ENCODE measurements around the gene LIMK2. TPM values are rescaled to one million over a fixed set of nuclear protein-coding genes. Genes with fewer than 3 reads are reported as not detected.

Gene LIMK2
- total RNA-seq, 1 experiment from 2014 or later, result 13.2 TPM

- 0 out of 2 replicates have a peak, but pooled peaks cover 3% of the 10 kb centered on the region for H3K4me1 ChIP-seq (ENCODE audit: insufficient read depth, low read length)
- ATAC-seq, result no peak
- H3K79me2 ChIP-seq (ENCODE audit: low read length), result no peaks in the 10 kb centered on the region
Observed at GRCh38 chr22:31281733-31282132, 69.6 kb downstream of the LIMK2 start.

GRCh38 chr22:31282748-31283468, 70.8 kb downstream of the LIMK2 start:
- Histone ChIP-seq H3K4me3 (ENCODE audit: low read length) (no peak overlapping the region), H3K27ac (ENCODE audit: low read length) (no peak overlapping the region), H3K4me2 (ENCODE audit: low read length) (no peak overlapping the region), H3K9me3 (ENCODE audit: low read length) (no peaks in the 10 kb centered on the region), H3K9ac (ENCODE audit: low read length) (no peak overlapping the region), H3F3A (ENCODE audit: low read length, unreplicated experiment) (no peaks in the 10 kb centered on the region), H3K27me3 (ENCODE audit: low read length) (no peaks in the 10 kb centered on the region), H4K20me1 (ENCODE audit: low read length) (no peaks in the 10 kb centered on the region), H2AFZ (ENCODE audit: low read length) (no peak overlapping the region), H3K36me3 (ENCODE audit: low read depth, low read length) (no peaks in the 10 kb centered on the region), H3K79me2 (ENCODE audit: low read length) (no peaks in the 10 kb centered on the region), H3K9me2 (replicated peaks; ENCODE audit: low read length) (no peaks in the 10 kb centered on the region), H3K4me1 (ENCODE audit: insufficient read depth, low read length) (0 out of 2 replicates have a peak, but pooled peaks cover 3% of the 10 kb centered on the region)
- DNase-seq, result no peak
- BruUV-seq (replicated peaks), result no TSS peak
- intact Hi-C loops (cut with micrococcal nuclease), result no loop called here
- ATAC-seq, result no peak
- TF ChIP-seq EZH2phosphoT487 (IDR thresholded peaks at IDR 0.05; ENCODE audit: borderline replicate concordance, low read length) (no peak), CTCF (conservative IDR thresholded peaks at IDR 0.05; ENCODE audit: low read depth, low read length) (no peak), EZH2 (IDR thresholded peaks at IDR 0.05; ENCODE audit: low read length, unreplicated experiment) (no peak)
- CTCF ChIA-PET, result no interaction called here
- POLR2A ChIA-PET (ENCODE audit: unreplicated experiment), result no interaction called here

More at GRCh38 chr22:31281733-31282132, 69.6 kb downstream of the LIMK2 start:
- BruUV-seq (replicated peaks), result no TSS peak
- ChIA-PET CTCF (no interaction called here), POLR2A (ENCODE audit: unreplicated experiment) (no interaction called here)
- no peaks in the 10 kb centered on the region for H3K36me3 ChIP-seq (ENCODE audit: low read depth, low read length)
- no peaks in the 10 kb centered on the region for H3K27me3 ChIP-seq (ENCODE audit: low read length)
- H3K4me3 ChIP-seq (ENCODE audit: low read length), result no peak overlapping the region
- no peak for DNase-seq
- H2AFZ ChIP-seq (ENCODE audit: low read length), result no peak overlapping the region
- intact Hi-C loops (cut with micrococcal nuclease), result no loop called here
- no peaks in the 10 kb centered on the region for H3F3A ChIP-seq (ENCODE audit: low read length, unreplicated experiment)
- H4K20me1 ChIP-seq (ENCODE audit: low read length), result no peaks in the 10 kb centered on the region
- no peak for TF ChIP-seq CTCF (conservative IDR thresholded peaks at IDR 0.05; ENCODE audit: low read depth, low read length)
- TF ChIP-seq EZH2 (IDR thresholded peaks at IDR 0.05; ENCODE audit: low read length, unreplicated experiment), result no peak
- no peak for TF ChIP-seq EZH2phosphoT487 (IDR thresholded peaks at IDR 0.05; ENCODE audit: borderline replicate concordance, low read length)
- no peaks in the 10 kb centered on the region for H3K9me2 ChIP-seq (replicated peaks; ENCODE audit: low read length)
- H3K9me3 ChIP-seq (ENCODE audit: low read length), result no peaks in the 10 kb centered on the region
- no peak overlapping the region for H3K27ac ChIP-seq (ENCODE audit: low read length)
- no peak overlapping the region for H3K9ac ChIP-seq (ENCODE audit: low read length)
- no peak overlapping the region for H3K4me2 ChIP-seq (ENCODE audit: low read length)

All from PC-3 (cell line).